Osteocyte (in vitro differentiated cells): ENCODE data around the gene CACNA1A. TPM values are rescaled to one million over a fixed set of nuclear protein-coding genes. Genes with fewer than 3 reads are reported as not detected.

ENCODE experiments used
- DNase-seq: peaks from one replicate; pipeline ENCODE4 v3.0.0; 2021; ENCODE audit warnings: mixed read lengths; ENCODE audit not compliant: unreplicated experiment; ENCODE audit errors: extremely low spot score
- H3K27ac Mint-ChIP-seq: one replicate; pipeline ENCODE4 v1.8.0; 2021; ENCODE audit warnings: mild to moderate bottlenecking, mixed read lengths; ENCODE audit not compliant: unreplicated experiment
- H3K27me3 Mint-ChIP-seq: one replicate; pipeline ENCODE4 v1.8.0; 2021; ENCODE audit warnings: mixed read lengths; ENCODE audit not compliant: unreplicated experiment
- H3K36me3 Mint-ChIP-seq: one replicate; pipeline ENCODE4 v1.8.0; 2021; ENCODE audit warnings: mixed read lengths; ENCODE audit not compliant: unreplicated experiment
- H3K4me1 Mint-ChIP-seq: one replicate; pipeline ENCODE4 v1.8.0; 2021; ENCODE audit warnings: mixed read lengths; ENCODE audit not compliant: unreplicated experiment
- H3K4me3 Mint-ChIP-seq: one replicate; pipeline ENCODE4 v1.8.0; 2021; ENCODE audit warnings: mild to moderate bottlenecking, moderate library complexity, mixed read lengths; ENCODE audit not compliant: unreplicated experiment
- H3K9me3 Mint-ChIP-seq: one replicate; pipeline ENCODE4 v1.8.0; 2021; ENCODE audit warnings: mixed read lengths; ENCODE audit not compliant: unreplicated experiment
- total RNA-seq: library from RNA; stranded (reverse); gene quantifications from 2 replicates; pipeline ENCODE4 v1.2.1, GENCODE V29; 2021
- TF ChIP-seq, protein P1 (sequence below): fragments of 200-600 bp; sonication (generic); IDR thresholded peaks from 2 replicates; pipeline ENCODE4 v1.5.0; 2021; ENCODE audit warnings: antibody characterized with exemption, mild to moderate bottlenecking, moderate library complexity

The CACNA1A gene
- total RNA-seq, 1 donor from 2014 or later, result 2.3 TPM

DNA sequence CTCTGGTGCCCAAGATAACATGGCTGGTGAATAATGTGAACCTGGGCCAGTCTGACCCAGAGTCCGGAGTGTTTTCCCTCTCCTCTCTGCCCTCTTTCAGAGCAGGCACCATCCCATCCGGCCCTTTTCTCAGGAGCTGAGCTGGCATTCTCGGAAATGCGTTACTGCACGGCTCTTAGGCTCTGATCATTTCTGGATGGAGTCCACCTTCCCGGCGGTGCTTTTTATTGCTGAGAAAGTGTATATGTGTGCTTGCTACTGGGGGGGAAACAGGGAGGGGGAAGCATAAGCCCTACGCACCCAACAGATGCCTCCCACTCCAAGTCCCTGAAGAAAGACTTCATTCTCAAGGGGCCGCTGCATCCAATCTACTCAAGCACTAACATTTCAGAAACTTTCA lies 6.6 kb downstream of the CACNA1A start:
- TF ChIP-seq, protein P1, sequence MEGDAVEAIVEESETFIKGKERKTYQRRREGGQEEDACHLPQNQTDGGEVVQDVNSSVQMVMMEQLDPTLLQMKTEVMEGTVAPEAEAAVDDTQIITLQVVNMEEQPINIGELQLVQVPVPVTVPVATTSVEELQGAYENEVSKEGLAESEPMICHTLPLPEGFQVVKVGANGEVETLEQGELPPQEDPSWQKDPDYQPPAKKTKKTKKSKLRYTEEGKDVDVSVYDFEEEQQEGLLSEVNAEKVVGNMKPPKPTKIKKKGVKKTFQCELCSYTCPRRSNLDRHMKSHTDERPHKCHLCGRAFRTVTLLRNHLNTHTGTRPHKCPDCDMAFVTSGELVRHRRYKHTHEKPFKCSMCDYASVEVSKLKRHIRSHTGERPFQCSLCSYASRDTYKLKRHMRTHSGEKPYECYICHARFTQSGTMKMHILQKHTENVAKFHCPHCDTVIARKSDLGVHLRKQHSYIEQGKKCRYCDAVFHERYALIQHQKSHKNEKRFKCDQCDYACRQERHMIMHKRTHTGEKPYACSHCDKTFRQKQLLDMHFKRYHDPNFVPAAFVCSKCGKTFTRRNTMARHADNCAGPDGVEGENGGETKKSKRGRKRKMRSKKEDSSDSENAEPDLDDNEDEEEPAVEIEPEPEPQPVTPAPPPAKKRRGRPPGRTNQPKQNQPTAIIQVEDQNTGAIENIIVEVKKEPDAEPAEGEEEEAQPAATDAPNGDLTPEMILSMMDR, result no peak
- Mint-ChIP-seq H3K9me3 (no peaks in the 10 kb centered on the region), H3K4me3 (no peak overlapping the region), H3K27me3 (peaks cover 20% of the 10 kb centered on the region), H3K4me1 (no peaks in the 10 kb centered on the region), H3K27ac (no peak overlapping the region), H3K36me3 (no peaks in the 10 kb centered on the region)
- no peak for DNase-seq

DNA sequence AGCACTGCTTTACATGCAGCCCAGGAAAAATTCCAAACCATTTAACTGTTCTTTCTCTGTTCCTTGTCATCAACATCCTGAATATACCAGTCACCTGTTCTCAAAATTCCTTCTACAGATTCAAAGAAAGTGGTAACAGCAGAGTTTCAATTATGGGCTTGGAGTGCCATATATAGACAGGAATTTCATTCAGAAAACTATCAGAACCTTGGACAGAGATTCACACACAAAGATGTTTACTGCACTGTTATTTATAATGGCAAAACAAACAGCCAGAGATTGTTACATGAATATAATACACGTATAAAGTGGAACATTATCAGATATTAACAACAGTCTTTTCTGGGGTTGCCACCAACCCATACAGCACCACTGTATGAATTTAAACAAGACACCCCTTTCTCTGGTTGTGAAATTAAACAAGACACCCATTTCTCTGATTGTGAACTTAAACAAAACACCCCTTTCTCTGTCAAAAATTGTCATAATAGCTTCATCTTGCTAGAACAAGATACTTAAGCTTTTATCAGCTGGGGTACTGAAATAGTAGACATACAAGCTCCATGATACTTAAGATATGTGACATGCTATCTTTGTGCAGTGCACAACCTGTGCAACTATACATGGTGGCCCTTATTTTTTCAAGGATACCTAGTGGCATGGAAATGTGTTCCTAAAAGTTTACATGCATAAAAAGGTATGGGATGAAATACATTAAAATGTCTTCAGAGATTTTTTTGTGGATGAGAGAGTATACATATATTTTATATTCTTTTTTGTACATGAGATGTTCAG lies 12.6 kb downstream of the CACNA1A start:
- H3K4me3 Mint-ChIP-seq, result no peak overlapping the region
- no peaks in the 10 kb centered on the region for H3K9me3 Mint-ChIP-seq
- TF ChIP-seq, protein P1, result no peak
- H3K27me3 Mint-ChIP-seq, result no peaks in the 10 kb centered on the region
- no peaks in the 10 kb centered on the region for H3K4me1 Mint-ChIP-seq
- no peak for DNase-seq
- H3K27ac Mint-ChIP-seq, result no peak overlapping the region
- no peaks in the 10 kb centered on the region for H3K36me3 Mint-ChIP-seq

DNA sequence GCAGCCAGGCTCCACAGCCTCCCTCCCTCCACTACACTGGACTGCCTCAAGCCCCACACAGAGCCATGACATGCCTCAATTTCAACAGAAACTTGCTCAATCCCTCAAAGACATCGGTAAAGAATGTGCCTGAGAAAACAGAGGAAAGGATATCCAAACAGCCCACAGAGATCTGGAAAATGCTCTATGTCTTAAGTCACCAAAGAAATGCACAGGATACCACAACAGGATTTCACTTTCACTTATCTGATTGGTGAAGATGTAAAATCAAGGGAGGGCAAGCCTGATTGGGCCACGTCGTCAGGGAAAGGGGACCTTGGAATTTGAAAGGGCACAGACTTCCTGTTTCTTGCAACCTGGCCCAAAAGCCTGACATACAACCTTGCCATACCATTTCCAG lies 14.2 kb downstream of the CACNA1A start:
- H3K4me3 Mint-ChIP-seq, result no peak overlapping the region
- TF ChIP-seq, protein P1, result no peak

DNA sequence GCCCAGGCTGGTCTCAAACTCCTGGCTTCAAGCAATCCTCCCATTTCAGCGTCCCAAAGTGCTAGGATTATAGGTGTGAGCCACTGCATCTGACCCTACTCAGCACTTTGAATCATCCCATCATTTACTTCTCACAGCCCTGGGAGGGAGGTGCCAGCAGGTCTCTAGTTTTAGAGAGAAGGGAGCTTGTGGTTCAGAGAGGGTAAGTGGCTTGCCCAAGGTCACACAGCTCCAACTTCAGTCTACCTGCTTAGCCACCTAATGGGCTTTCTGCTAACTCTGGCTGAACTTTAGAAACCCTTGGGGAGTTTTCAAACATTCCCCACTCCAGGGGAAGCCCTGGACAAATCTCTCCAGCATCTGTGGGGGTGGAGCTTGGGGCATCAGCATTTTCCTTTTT lies 18.3 kb downstream of the CACNA1A start:
- no peak overlapping the region for H3K27ac Mint-ChIP-seq
- no peaks in the 10 kb centered on the region for H3K4me1 Mint-ChIP-seq
- DNase-seq, result no peak
- TF ChIP-seq, protein P1, result no peak
- no peaks in the 10 kb centered on the region for H3K36me3 Mint-ChIP-seq
- H3K9me3 Mint-ChIP-seq, result no peaks in the 10 kb centered on the region
- H3K4me3 Mint-ChIP-seq, result no peak overlapping the region
- H3K27me3 Mint-ChIP-seq, result no peaks in the 10 kb centered on the region

More for the DNA sequence above, 14.2 kb downstream of the CACNA1A start:
- Mint-ChIP-seq H3K27ac (no peak overlapping the region), H3K27me3 (no peaks in the 10 kb centered on the region), H3K9me3 (no peaks in the 10 kb centered on the region), H3K4me1 (no peaks in the 10 kb centered on the region), H3K36me3 (no peaks in the 10 kb centered on the region)
- DNase-seq, result no peak

DNA sequence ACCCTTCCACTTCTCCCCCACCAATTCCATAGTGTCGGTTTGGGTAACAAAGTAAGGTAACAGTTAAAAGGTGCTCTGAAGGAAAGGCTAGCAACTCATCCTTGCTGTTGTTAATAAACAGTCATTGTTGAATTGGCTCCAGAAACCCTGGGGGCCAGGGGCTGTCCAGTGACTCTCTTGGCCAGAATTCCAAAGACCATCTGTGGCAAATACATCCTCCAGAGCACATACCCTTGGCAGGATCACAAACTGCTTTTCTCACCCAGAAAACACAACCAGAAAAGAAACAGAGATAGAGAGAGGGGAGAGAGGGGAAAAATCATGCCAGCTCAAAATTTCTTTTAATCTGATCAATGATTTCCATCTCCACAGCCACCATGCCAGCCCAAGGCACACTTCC lies 22.1 kb downstream of the CACNA1A start:
- Mint-ChIP-seq H3K4me3 (no peak overlapping the region), H3K4me1 (no peaks in the 10 kb centered on the region), H3K36me3 (no peaks in the 10 kb centered on the region), H3K27me3 (no peaks in the 10 kb centered on the region), H3K27ac (no peak overlapping the region), H3K9me3 (no peaks in the 10 kb centered on the region)
- no peak for DNase-seq
- TF ChIP-seq, protein P1, result no peak
